Activated CD4-positive, alpha-beta T cell treated with anti-CD3 and anti-CD28 coated beads, Interleukin-2, Interleukin-6, amounts not matched to agents 100 ng/mL and 50 ng/mL, durations not matched to agents 16 hours and 8 hours (primary cell): ENCODE data around the gene VPS41.
A peak's percentile ranks its signal among the peaks of the same experiment; 100 is the strongest.

Experiments used
- DNase-seq: peaks from one replicate; pipeline ENCODE4 v3.0.0-alpha.2; 2020

Gene VPS41

DNA sequence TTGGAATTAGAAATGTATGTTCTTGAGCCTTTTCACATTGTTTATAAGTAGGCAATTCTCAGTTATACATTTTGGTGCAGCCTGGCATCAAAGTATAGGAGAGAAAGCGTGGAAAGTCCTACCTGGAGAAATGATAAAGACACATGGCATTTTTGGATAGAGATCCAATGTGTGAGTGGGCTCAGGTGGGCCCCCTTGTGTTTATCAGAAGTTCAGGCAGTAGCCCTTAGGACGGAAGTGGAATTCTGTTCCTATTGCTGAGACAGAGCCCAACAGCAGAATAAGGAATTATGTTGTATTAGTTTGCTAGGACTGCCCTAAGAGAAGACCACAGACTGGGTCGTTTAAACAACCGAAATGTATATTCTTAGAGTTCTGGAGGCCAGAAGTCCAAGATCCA, 192.6 kb downstream of the VPS41 start:
- DNase-seq: no peak

DNA sequence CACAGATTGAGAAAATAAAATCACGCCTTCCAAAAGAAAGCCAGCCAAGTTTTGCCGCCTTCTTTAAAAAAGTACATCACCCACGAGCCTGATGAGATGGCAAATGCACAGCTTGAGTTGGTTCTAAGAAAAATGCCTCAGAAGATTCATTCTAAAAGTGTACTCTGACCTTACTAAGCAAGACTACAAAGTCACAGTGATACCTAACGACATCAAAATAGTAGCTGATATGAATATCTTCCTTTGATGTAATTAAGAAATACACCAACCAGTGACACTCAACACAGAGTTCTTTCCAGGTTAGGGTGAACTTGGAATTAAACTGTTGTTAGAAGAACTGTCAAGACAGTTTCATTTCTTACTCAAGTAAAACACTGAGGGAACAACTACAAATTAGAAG, 199.9 kb downstream of the VPS41 start:
- DNase-seq: peak; percentile 40

DNA sequence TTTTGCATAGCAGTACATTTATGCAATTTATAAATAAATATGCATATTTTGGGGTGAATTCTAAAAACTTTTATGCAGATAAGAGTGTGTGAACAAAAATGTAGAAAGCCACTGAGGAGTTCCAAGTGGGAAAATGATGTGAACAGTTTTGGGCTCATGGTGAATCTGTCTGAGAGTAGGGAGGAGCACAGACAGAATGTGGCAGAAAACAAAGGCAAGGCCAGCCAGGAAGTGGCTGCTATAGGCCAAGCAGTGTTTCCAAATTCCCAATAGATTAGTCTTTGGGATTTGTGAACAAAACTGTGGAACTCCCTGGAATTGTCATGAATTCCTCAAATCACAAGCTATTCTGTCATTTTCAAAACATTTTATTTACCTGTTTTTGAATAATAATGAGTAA, 204.2 kb downstream of the VPS41 start:
- DNase-seq: no peak

DNA sequence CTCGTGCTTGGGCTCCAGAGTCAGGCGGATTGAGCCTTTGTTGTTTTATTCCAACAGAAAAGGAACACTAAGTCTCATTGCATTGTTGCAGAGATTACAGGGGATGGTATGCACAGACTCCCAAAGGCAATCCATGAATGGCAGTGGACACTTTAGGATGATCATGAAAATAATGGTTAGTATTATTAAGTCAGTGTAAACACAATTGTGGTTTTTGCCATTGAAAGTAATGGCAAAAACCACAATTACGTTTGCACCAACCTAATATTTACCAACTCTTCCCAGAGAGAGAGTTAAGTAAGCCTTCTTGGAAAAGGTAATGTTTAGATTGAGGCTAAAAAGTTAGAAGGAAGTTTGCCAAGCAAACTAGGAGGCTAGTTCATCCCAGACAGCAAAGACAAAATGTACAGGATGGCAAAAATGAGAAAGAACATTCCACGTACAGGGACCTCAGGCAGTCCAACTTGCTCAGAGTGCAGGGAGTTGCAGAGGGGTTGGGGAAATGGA, 204.9 kb downstream of the VPS41 start:
- DNase-seq: no peak

DNA sequence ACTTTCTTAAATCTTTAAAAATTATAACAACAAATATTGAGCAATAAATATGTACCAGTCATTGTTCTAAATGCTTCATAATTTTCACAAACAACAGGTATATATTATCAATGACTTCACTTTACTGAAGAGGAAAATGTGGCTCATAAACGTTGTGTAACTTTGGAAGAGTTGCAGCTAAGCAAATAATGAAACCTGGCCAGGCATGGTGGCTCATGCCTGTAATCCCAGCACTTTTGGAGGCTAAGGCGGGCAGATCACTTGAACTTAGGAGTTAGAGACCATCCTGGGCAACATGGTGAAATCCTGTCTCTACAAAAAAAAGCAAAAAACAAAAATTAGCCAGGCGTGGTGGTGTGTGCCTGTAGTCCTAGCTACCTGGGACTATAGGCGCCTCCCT, 205.9 kb downstream of the VPS41 start:
- DNase-seq: no peak

GRCh38 chr7:38702002-38702535, 206.9 kb downstream of the VPS41 start:
- no peak for DNase-seq

DNA sequence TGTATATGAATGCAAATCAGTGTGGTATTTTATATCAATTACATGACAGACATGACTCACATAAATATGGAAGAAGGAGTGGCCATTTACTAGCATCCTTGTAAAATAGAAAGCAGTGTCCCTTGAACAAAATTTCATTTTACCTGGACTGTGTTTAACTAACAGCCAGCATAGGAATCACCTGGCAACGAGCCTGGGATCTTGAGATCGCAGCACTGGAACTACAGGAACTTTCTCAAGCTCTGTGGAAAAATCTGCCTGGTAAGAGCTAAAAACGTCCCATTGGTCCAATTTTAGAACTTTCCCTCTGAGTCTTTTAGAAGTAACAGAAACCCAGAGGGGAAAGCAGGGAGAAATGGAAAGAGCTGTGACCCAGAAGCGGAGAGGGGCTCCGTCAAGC, 208.9 kb downstream of the VPS41 start:
- DNase-seq: no peak

DNA sequence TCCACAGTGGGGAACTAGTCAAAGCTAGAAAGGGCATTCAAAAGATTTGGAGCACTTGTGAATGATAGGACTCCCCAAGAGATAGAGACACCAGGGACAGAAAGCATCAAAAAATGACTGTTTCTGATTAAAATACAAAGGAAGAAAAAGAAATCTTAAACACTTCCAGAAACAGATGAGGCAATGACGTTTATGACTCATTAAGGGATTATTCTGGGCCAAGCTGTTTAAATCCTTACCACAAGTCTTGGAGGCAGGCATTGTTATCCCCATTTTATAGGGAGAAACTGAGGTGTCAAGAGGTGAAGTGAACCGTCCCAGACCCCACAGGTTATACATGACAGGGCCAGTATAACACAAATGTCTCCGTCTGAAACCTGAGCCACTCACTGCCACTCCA, 209.5 kb downstream of the VPS41 start:
- no peak for DNase-seq

DNA sequence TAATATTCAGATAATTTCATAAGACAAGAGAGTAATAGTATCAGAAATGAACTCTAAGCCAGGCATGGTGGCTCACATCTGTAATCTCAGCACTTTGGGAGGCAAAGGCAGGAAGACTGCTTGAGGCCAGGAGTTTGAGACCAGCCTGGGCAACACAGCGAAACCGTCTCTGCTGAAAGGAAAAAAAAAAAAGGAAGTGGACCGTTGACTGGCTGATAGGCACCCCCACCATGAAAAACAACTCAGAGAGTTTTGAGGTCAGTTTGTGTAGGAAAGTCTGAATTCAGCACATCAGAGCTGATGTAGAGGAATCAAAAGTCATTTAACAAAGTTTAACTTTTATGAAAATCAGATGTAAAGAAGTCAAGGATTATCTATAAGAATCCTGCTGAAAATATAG, 214.7 kb downstream of the VPS41 start:
- DNase-seq: no peak

GRCh38 chr7:38686888-38687287, 222.1 kb downstream of the VPS41 start:
- DNase-seq: no peak

DNA sequence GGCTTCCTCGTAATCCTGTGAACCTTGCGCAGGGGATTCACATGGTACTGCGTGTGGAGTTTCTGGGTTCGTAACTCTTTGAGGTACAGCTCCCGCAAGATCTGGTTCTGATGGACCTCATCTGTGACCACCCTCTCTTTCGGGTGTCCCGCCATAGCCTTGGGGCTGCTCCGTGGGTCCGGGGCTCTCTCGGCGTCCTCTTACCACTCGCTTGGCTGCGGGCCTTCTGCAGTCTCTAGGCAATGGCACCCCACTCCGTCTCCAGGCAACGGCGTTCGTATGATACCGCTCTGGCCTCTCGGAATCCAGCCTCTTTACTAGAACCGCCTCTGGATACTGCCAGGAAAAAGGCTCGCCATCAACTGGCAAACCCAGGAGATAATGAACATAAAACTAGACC, 223.1 kb downstream of the VPS41 start:
- DNase-seq: no peak

GRCh38 chr7:38682606-38683005, 226.4 kb downstream of the VPS41 start:
- no peak for DNase-seq

DNA sequence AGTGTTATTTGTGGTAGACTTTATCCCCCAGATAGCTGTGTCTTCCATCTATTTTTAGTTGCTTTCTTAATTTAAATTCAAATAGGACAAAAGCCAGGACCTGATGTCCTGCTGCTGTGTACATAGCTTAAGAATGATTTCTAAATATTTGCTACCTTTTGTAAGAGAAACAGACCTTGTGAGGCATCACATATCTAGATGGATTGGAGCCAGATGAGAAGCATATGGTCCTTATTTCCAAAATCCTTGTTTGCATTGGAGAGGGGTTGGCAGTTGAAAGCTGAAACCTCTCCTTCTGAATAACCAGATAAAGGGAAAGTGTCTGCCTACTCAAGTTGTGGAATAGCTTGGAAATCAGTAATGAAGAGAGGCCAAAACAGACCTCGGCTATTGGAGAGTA, 227.1 kb downstream of the VPS41 start:
- DNase-seq: no peak

DNA sequence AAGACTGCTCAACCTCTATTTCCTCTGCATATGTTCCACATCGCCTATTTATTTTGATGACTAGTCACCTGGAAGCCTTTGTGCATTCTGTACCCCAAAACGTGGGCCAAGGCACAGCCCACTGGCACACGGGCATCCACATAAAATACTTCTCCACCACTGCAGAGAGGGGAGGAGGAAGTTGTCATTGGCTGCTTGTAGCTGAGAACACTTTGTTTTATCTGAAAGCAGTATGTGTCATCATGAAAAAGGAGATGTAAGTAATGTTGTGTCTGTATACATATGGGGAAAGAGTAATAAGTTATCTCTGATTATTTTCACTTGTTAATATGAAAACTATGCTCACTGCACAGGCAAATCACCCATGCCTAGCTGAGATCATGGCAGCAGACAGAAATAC, 229.6 kb downstream of the VPS41 start:
- no peak for DNase-seq

DNA sequence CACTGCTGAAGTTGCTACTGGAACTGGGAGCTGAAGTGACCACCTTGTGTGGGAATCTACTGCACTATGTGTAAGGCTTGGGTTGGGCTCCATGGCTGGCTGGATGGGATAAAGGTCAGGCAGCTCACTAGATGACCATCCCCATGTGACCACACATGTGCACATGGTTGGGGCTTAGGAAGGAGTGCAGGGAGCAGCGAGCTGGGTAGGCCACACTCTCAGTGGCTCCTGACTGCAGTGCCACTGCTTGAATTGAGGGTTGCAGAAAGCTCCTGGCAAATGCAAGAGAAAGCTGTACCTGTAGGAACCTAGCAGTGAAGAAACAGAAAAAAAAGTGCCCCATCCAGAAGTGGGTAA, 230.3 kb downstream of the VPS41 start:
- DNase-seq: no peak

- DNase-seq: no peak
Measured at GRCh38 chr7:38677981-38678697, 230.9 kb downstream of the VPS41 start.

GRCh38 chr7:38675494-38676106, 233.4 kb downstream of the VPS41 start:
- no peak for DNase-seq

DNA sequence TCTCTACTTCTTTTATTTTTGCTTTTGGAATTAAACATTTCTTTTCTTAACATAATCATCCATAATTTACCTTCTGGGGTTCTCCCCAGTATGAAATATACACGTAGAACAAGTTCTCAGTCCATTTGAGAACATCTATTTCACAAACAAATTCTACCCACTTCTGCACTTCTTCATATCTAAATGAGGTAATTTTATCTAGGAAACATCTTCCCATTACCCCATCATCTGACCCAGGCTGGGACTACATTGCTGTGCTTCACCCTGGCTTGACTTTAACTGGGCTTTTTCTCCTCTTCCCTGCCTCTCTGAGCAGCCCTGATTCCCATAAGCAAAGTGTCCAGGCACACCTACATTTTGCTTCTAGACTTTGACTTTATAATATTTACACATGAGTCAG, 234.5 kb downstream of the VPS41 start:
- DNase-seq: no peak

DNA sequence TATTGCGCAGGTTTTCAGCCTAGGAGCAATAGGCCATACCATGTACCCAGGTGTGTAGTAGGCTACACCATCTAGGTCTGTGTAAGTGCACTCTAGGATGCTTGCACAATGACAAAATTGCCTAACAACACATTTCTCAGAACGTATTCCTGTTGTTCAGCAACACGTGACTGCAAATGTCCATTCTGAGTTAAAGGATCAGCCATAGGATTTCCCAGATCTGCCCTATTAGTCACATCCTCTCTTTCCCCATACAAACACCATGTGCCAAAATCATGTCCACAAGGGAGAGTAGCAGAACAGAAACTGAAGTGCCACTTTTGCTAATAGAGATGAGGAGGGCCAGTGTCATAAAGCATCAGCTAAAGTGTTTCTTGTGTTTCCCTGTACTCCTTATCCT, 235.2 kb downstream of the VPS41 start:
- no peak for DNase-seq
